ENCODE data around the gene STIM1. TPM values are rescaled to one million over a fixed set of nuclear protein-coding genes. Genes with fewer than 3 reads are reported as not detected.

Gene STIM1
- total RNA-seq, 1 experiment from 2014 or later, result 93.6 TPM

GRCh38 chr11:3992964-3993363, 137.5 kb downstream of the STIM1 start:
- Histone ChIP-seq H3K27me3 (ENCODE audit: control insufficient read depth, insufficient read depth, low read length) (no peaks in the 10 kb centered on the region), H3K9me3 (ENCODE audit: control insufficient read depth, insufficient read depth, low read depth, low read length) (peaks cover 13% of the 10 kb centered on the region; the same call in 1 of the 2 replicates), H3K4me3 (ENCODE audit: low read depth in 2 of 2, low read length in 2 of 2) (no peak overlapping the region), H3K27ac (ENCODE audit: low read length) (no peak overlapping the region), H3K36me3 (ENCODE audit: control insufficient read depth, insufficient read depth, low read length) (no peaks in the 10 kb centered on the region), H3K4me1 (ENCODE audit: control insufficient read depth, insufficient read depth, low read length) (no peaks in the 10 kb centered on the region)
- no peak for ATAC-seq
- ChIA-PET CTCF (no interaction called here), POLR2A (interaction anchor here (0.6 kb wide), 1 partner anchor 10 kb away, joined by 4 read pairs; no protein-coding TSS in a partner anchor)
- in situ Hi-C loops (cut with HindIII; ENCODE audit: low pct_unique_long_range_greater_than_20kb, low sequenced_read_pairs), result no loop called here
- no peak for TF ChIP-seq SIN3A (IDR thresholded peaks at IDR 0.05; ENCODE audit: borderline replicate concordance, insufficient read depth, low read depth, low read length)
- TF ChIP-seq REST (IDR thresholded peaks at IDR 0.05; ENCODE audit: insufficient read depth in 1 of 2, low read depth in 2 of 2, low read length in 1 of 2), result no peak
- TF ChIP-seq TCF7L2 (IDR thresholded peaks at IDR 0.05; ENCODE audit: low read depth, low read length), result no peak
- no peak for TF ChIP-seq CTCF (IDR thresholded peaks at IDR 0.05)
- TF ChIP-seq POLR2AphosphoS5 (IDR thresholded peaks at IDR 0.05; ENCODE audit: low read depth, low read length), result no peak
- intact Hi-C loops (cut with micrococcal nuclease; ENCODE audit: unreplicated experiment), result no loop called here
- no peak for DNase-seq (ENCODE audit: low read depth, low spot score)
- no TSS peak for BruUV-seq (replicated peaks)

GRCh38 chr11:3994030-3994640, 138.7 kb downstream of the STIM1 start:
- peak; percentile 71 for TF ChIP-seq TCF7L2 (IDR thresholded peaks at IDR 0.05; ENCODE audit: low read depth, low read length)
- TF ChIP-seq SIN3A (IDR thresholded peaks at IDR 0.05; ENCODE audit: borderline replicate concordance, insufficient read depth, low read depth, low read length), result no peak
- POLR2A ChIA-PET, result no interaction called here
- intact Hi-C loops (cut with micrococcal nuclease; ENCODE audit: unreplicated experiment), result no loop called here
- in situ Hi-C loops (cut with HindIII; ENCODE audit: low pct_unique_long_range_greater_than_20kb, low sequenced_read_pairs), result no loop called here
- ATAC-seq (no peak), DNase-seq (ENCODE audit: low read depth, low spot score) (no peak)
- Histone ChIP-seq H3K4me3 (ENCODE audit: low read depth in 2 of 2, low read length in 2 of 2) (no peak overlapping the region), H3K27me3 (ENCODE audit: control insufficient read depth, insufficient read depth, low read length) (no peaks in the 10 kb centered on the region), H3K36me3 (ENCODE audit: control insufficient read depth, insufficient read depth, low read length) (no peaks in the 10 kb centered on the region), H3K9me3 (ENCODE audit: control insufficient read depth, insufficient read depth, low read depth, low read length) (peaks cover 13% of the 10 kb centered on the region; the same call in 1 of the 2 replicates), H3K4me1 (ENCODE audit: control insufficient read depth, insufficient read depth, low read length) (no peaks in the 10 kb centered on the region), H3K27ac (ENCODE audit: low read length) (no peak overlapping the region)
- BruUV-seq (replicated peaks), result no TSS peak
- CTCF ChIA-PET, result no interaction called here

GRCh38 chr11:3995307-3995706, 139.8 kb downstream of the STIM1 start:
- no TSS peak for BruUV-seq (replicated peaks)
- no peak overlapping the region for H3K27ac ChIP-seq (ENCODE audit: low read length)
- ATAC-seq (no peak), DNase-seq (ENCODE audit: low read depth, low spot score) (no peak)
- H3K4me1 ChIP-seq (ENCODE audit: control insufficient read depth, insufficient read depth, low read length), result no peaks in the 10 kb centered on the region
- H3K27me3 ChIP-seq (ENCODE audit: control insufficient read depth, insufficient read depth, low read length), result no peaks in the 10 kb centered on the region
- H3K9me3 ChIP-seq (ENCODE audit: control insufficient read depth, insufficient read depth, low read depth, low read length), result peaks cover 13% of the 10 kb centered on the region; the same call in 1 of the 2 replicates
- H3K4me3 ChIP-seq (ENCODE audit: low read depth in 2 of 2, low read length in 2 of 2), result no peak overlapping the region
- intact Hi-C loops (cut with micrococcal nuclease; ENCODE audit: unreplicated experiment), result no loop called here
- ChIA-PET CTCF (no interaction called here), POLR2A (no interaction called here)
- in situ Hi-C loops (cut with HindIII; ENCODE audit: low pct_unique_long_range_greater_than_20kb, low sequenced_read_pairs), result no loop called here
- H3K36me3 ChIP-seq (ENCODE audit: control insufficient read depth, insufficient read depth, low read length), result no peaks in the 10 kb centered on the region
- TF ChIP-seq CTCF (IDR thresholded peaks at IDR 0.05) (no peak), SIN3A (IDR thresholded peaks at IDR 0.05; ENCODE audit: borderline replicate concordance, insufficient read depth, low read depth, low read length) (no peak)

All from Panc1 (cell line).